HepG2 (cell line): ENCODE results near the gene BIN1.

Experiments
- POLR2A ChIP-seq, 2 experiments: IDR thresholded peaks; 2 replicates each; pipeline ENCODE4 v1.6.1; 2011; ENCODE audit warnings: low read depth in 2 of 2, low read length in 2 of 2, mild to moderate bottlenecking in 1 of 2, moderate library complexity in 1 of 2; ENCODE audit not compliant: insufficient read depth in 1 of 2
- TF ChIP-seq, protein P1 (sequence below): sonication (generic); formaldehyde crosslinking; IDR thresholded peaks from 2 replicates; pipeline ENCODE4 v1.5.0; 2020; ENCODE audit warnings: mild to moderate bottlenecking, missing genetic modification reagents, moderate library complexity

- TF ChIP-seq POLR2A (IDR thresholded peaks at IDR 0.05; ENCODE audit: insufficient read depth in 1 of 2, low read depth in 2 of 2, low read length in 2 of 2): no peak
- TF ChIP-seq, protein P1, sequence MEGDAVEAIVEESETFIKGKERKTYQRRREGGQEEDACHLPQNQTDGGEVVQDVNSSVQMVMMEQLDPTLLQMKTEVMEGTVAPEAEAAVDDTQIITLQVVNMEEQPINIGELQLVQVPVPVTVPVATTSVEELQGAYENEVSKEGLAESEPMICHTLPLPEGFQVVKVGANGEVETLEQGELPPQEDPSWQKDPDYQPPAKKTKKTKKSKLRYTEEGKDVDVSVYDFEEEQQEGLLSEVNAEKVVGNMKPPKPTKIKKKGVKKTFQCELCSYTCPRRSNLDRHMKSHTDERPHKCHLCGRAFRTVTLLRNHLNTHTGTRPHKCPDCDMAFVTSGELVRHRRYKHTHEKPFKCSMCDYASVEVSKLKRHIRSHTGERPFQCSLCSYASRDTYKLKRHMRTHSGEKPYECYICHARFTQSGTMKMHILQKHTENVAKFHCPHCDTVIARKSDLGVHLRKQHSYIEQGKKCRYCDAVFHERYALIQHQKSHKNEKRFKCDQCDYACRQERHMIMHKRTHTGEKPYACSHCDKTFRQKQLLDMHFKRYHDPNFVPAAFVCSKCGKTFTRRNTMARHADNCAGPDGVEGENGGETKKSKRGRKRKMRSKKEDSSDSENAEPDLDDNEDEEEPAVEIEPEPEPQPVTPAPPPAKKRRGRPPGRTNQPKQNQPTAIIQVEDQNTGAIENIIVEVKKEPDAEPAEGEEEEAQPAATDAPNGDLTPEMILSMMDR (CRISPR knock-in tag): no peak
Observed at GRCh38 chr2:127016329-127016728, 90.6 kb downstream of the BIN1 start.
